ENCODE measurements around the gene ARHGAP36.

ARHGAP36 gene

GRCh38 chrX:131059246-131059645 lies 1.1 kb downstream of the ARHGAP36 start:
- no peak for DNase-seq (ENCODE audit: low read depth)
- TF ChIP-seq, protein P1, sequence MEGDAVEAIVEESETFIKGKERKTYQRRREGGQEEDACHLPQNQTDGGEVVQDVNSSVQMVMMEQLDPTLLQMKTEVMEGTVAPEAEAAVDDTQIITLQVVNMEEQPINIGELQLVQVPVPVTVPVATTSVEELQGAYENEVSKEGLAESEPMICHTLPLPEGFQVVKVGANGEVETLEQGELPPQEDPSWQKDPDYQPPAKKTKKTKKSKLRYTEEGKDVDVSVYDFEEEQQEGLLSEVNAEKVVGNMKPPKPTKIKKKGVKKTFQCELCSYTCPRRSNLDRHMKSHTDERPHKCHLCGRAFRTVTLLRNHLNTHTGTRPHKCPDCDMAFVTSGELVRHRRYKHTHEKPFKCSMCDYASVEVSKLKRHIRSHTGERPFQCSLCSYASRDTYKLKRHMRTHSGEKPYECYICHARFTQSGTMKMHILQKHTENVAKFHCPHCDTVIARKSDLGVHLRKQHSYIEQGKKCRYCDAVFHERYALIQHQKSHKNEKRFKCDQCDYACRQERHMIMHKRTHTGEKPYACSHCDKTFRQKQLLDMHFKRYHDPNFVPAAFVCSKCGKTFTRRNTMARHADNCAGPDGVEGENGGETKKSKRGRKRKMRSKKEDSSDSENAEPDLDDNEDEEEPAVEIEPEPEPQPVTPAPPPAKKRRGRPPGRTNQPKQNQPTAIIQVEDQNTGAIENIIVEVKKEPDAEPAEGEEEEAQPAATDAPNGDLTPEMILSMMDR (IDR thresholded peaks at IDR 0.05; ENCODE audit: insufficient read depth, low read depth, low read length, missing control alignments), result no peak
- H3K4me3 ChIP-seq (ENCODE audit: low read length), result no peak overlapping the region

DNA sequence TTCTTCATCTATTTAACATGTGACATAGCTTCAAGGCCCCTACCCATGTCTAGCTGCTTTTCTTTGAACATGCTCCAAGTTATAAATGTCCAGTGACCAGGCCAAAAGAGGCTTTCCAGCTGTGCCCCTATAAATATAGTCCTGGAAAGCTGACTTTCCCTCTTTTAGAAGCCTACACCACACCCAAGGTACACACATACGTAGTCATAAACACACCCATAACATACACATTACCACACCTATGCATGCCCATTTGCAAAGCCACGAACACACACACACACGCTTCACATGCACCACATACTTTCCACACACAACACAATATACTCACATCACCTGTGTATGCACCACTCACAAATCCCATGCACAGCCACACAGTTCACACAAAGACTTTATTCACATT lies 2.0 kb downstream of the ARHGAP36 start:
- no peak overlapping the region for H3K4me3 ChIP-seq (ENCODE audit: low read length)
- TF ChIP-seq, protein P1 (IDR thresholded peaks at IDR 0.05; ENCODE audit: insufficient read depth, low read depth, low read length, missing control alignments), result no peak

GRCh38 chrX:131061306-131061705 lies 3.2 kb downstream of the ARHGAP36 start:
- DNase-seq (ENCODE audit: low read depth), result no peak
- no peak overlapping the region for H3K4me3 ChIP-seq (ENCODE audit: low read length)
- TF ChIP-seq, protein P1 (IDR thresholded peaks at IDR 0.05; ENCODE audit: insufficient read depth, low read depth, low read length, missing control alignments), result no peak

More for the DNA sequence above, 2.0 kb downstream of the ARHGAP36 start:
- no peak for DNase-seq (ENCODE audit: low read depth)

DNA sequence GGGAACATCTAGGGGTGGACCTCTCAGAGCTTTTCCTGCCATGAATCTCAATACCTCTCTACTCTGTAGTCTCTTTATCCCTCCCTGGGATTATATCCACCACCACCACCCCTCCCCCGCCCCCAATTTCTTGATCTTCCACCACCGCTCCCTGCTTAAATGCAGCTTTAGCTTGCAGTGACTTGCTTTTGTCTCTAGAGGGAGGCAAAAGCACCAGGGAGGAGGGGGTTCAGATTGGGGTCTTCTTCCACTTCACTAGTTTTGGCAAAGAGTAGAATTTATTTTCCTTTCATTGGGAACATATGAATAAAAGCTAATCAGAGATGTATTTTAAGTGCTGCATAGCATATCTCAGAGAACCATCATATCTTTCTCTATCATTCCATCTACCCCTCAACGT lies 5.5 kb downstream of the ARHGAP36 start:
- DNase-seq (ENCODE audit: low read depth), result no peak
- TF ChIP-seq, protein P1 (IDR thresholded peaks at IDR 0.05; ENCODE audit: insufficient read depth, low read depth, low read length, missing control alignments), result no peak
- no peak overlapping the region for H3K4me3 ChIP-seq (ENCODE audit: low read length)

DNA sequence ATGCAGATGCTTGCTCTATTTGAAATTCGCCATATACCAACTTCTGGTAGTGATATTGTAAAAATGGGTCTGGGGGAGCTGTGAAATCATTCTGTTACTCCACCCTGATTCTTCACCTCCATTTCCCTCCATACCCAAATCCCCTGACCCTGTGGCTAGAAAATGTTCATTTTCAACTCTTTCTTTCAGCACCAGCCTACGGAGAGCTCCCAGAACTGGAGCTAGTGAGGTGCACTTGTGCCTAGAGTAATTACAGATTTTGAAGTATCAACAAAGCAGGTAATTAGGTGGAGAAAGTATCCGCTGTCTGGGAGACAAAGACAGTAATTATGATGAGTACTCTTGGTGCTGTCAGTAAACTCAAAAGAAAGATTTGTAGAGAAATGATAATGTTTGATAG lies 8.1 kb downstream of the ARHGAP36 start:
- no peak overlapping the region for H3K4me3 ChIP-seq (ENCODE audit: low read length)
- TF ChIP-seq, protein P1 (IDR thresholded peaks at IDR 0.05; ENCODE audit: insufficient read depth, low read depth, low read length, missing control alignments), result no peak
- no peak for DNase-seq (ENCODE audit: low read depth)

DNA sequence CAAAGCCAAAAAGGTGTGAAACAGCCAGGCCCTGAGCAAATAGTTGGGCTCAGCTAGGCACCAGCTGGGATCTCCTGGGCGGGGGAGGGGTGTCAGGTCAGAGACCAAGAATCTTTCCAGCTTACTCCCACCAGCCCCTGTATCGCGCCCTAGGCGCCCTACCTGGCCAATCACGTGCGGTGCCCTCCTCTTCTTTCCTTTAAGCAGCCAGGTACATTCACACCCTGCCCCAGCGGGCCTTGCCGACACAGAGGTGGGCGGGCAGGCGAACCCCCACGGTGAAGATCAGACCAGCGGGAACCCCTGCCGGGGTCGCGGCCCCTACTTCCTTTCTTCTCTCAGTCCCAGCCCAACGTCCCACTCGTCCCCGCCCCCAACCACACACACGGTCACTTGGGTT lies 9.1 kb downstream of the ARHGAP36 start:
- H3K4me3 ChIP-seq (ENCODE audit: low read length), result no peak overlapping the region
- TF ChIP-seq, protein P1 (IDR thresholded peaks at IDR 0.05; ENCODE audit: insufficient read depth, low read depth, low read length, missing control alignments), result no peak
- no peak for DNase-seq (ENCODE audit: low read depth)

All from epithelial cell of esophagus (primary cell).